HUES48 (cell line): Measurements from ENCODE around the gene KPNB1.

Experiments used
- H3K27ac ChIP-seq: one replicate; pipeline ENCODE4 v1.7.0; 2013; ENCODE audit warnings: low read depth, low read length, inconsistent platforms
- H3K27me3 ChIP-seq: 2 replicates; pipeline ENCODE4 v1.6.1; 2013; ENCODE audit warnings: mild to moderate bottlenecking, low read length; ENCODE audit not compliant: control insufficient read depth, insufficient read depth
- H3K36me3 ChIP-seq: 2 replicates; pipeline ENCODE4 v1.6.1; 2013; ENCODE audit warnings: low read length; ENCODE audit not compliant: control insufficient read depth, insufficient read depth
- H3K4me1 ChIP-seq: 2 replicates; pipeline ENCODE4 v1.6.1; 2013; ENCODE audit warnings: mild to moderate bottlenecking, low read length; ENCODE audit not compliant: control insufficient read depth, insufficient read depth
- H3K4me3 ChIP-seq: 2 replicates; pipeline ENCODE4 v1.5.1; 2013; ENCODE audit warnings: mild to moderate bottlenecking, low read depth, low read length
- H3K9ac ChIP-seq: 2 replicates; pipeline ENCODE4 v1.6.1; 2013; ENCODE audit warnings: mild to moderate bottlenecking, low read depth, low read length, moderate library complexity
- H3K9me3 ChIP-seq: 2 replicates; pipeline ENCODE4 v1.6.1; 2013; ENCODE audit warnings: low read length; ENCODE audit not compliant: control insufficient read depth, insufficient read depth

The KPNB1 gene

GRCh38 chr17:47698749-47699535 lies 49.2 kb downstream of the KPNB1 start:
- peaks cover 7% of the 10 kb centered on the region for H3K4me1 ChIP-seq
- no peaks in the 10 kb centered on the region for H3K27me3 ChIP-seq
- H3K9ac ChIP-seq: no peak overlapping the region
- H3K27ac ChIP-seq: no peak overlapping the region
- no peak overlapping the region for H3K4me3 ChIP-seq
- peaks cover 7% of the 10 kb centered on the region; the same call in 1 of the 2 replicates for H3K36me3 ChIP-seq
- H3K9me3 ChIP-seq: no peaks in the 10 kb centered on the region

GRCh38 chr17:47699536-47699840 lies 49.8 kb downstream of the KPNB1 start:
- H3K4me1 ChIP-seq: peaks cover 7% of the 10 kb centered on the region
- no peak overlapping the region for H3K4me3 ChIP-seq
- no peaks in the 10 kb centered on the region for H3K9me3 ChIP-seq
- no peak overlapping the region for H3K27ac ChIP-seq
- H3K36me3 ChIP-seq: peaks cover 7% of the 10 kb centered on the region; the same call in 1 of the 2 replicates
- no peaks in the 10 kb centered on the region for H3K27me3 ChIP-seq
- H3K9ac ChIP-seq: no peak overlapping the region

GRCh38 chr17:47700471-47701449 lies 51.0 kb downstream of the KPNB1 start:
- H3K36me3 ChIP-seq: peaks cover 7% of the 10 kb centered on the region; the same call in 1 of the 2 replicates
- H3K27ac ChIP-seq: no peak overlapping the region
- no peaks in the 10 kb centered on the region for H3K27me3 ChIP-seq
- peaks cover 5% of the 10 kb centered on the region for H3K4me1 ChIP-seq
- H3K9ac ChIP-seq: no peak overlapping the region
- H3K9me3 ChIP-seq: no peaks in the 10 kb centered on the region
- H3K4me3 ChIP-seq: no peak overlapping the region

GRCh38 chr17:47701608-47702007 lies 51.9 kb downstream of the KPNB1 start:
- Histone ChIP-seq H3K9ac (no peak overlapping the region), H3K36me3 (peaks cover 7% of the 10 kb centered on the region; the same call in 1 of the 2 replicates), H3K27ac (no peak overlapping the region), H3K27me3 (no peaks in the 10 kb centered on the region), H3K4me1 (no peaks in the 10 kb centered on the region), H3K9me3 (no peaks in the 10 kb centered on the region), H3K4me3 (no peak overlapping the region)

- no peaks in the 10 kb centered on the region for H3K4me1 ChIP-seq
- peaks cover 7% of the 10 kb centered on the region; the same call in 1 of the 2 replicates for H3K27me3 ChIP-seq
- no peaks in the 10 kb centered on the region for H3K9me3 ChIP-seq
- H3K4me3 ChIP-seq: no peak overlapping the region
- peaks cover 2% of the 10 kb centered on the region; the same call in 1 of the 2 replicates for H3K36me3 ChIP-seq
- H3K27ac ChIP-seq: no peak overlapping the region
- H3K9ac ChIP-seq: no peak overlapping the region
These were observed 52.8 kb downstream of the KPNB1 start for GRCh38 chr17:47702391-47702995.

- Histone ChIP-seq H3K36me3 (peaks cover 2% of the 10 kb centered on the region; the same call in 1 of the 2 replicates), H3K4me3 (no peak overlapping the region), H3K9me3 (no peaks in the 10 kb centered on the region), H3K9ac (no peak overlapping the region), H3K27ac (no peak overlapping the region), H3K4me1 (0 out of 2 replicates have a peak, but pooled peaks cover 4% of the 10 kb centered on the region), H3K27me3 (peaks cover 14% of the 10 kb centered on the region; the same call in 1 of the 2 replicates)
These were observed 53.5 kb downstream of the KPNB1 start for GRCh38 chr17:47703191-47703591.

GRCh38 chr17:47703671-47704070 lies 54.0 kb downstream of the KPNB1 start:
- Histone ChIP-seq H3K9me3 (no peaks in the 10 kb centered on the region), H3K9ac (no peak overlapping the region), H3K27ac (no peak overlapping the region), H3K4me1 (0 out of 2 replicates have a peak, but pooled peaks cover 4% of the 10 kb centered on the region), H3K4me3 (no peak overlapping the region), H3K36me3 (peaks cover 2% of the 10 kb centered on the region; the same call in 1 of the 2 replicates), H3K27me3 (peaks cover 14% of the 10 kb centered on the region; the same call in 1 of the 2 replicates)

GRCh38 chr17:47704116-47704515 lies 54.4 kb downstream of the KPNB1 start:
- Histone ChIP-seq H3K4me3 (no peak overlapping the region), H3K27me3 (peaks cover 15% of the 10 kb centered on the region), H3K36me3 (peaks cover 2% of the 10 kb centered on the region; the same call in 1 of the 2 replicates), H3K9ac (no peak overlapping the region), H3K9me3 (no peaks in the 10 kb centered on the region), H3K4me1 (0 out of 2 replicates have a peak, but pooled peaks cover 4% of the 10 kb centered on the region), H3K27ac (no peak overlapping the region)

GRCh38 chr17:47704736-47705135 lies 55.0 kb downstream of the KPNB1 start:
- Histone ChIP-seq H3K4me1 (0 out of 2 replicates have a peak, but pooled peaks cover 4% of the 10 kb centered on the region), H3K9ac (no peak overlapping the region), H3K27ac (no peak overlapping the region), H3K36me3 (peaks cover 2% of the 10 kb centered on the region; the same call in 1 of the 2 replicates), H3K9me3 (no peaks in the 10 kb centered on the region), H3K4me3 (no peak overlapping the region), H3K27me3 (peaks cover 21% of the 10 kb centered on the region)
